HCT116 (cell line): Measurements from ENCODE around the gene CBX3. TPM values are rescaled to one million over a fixed set of nuclear protein-coding genes. Genes with fewer than 3 reads are reported as not detected.
A peak's percentile ranks its signal among the peaks of the same experiment; 100 is the strongest.

Source experiments
- ATAC-seq: fragments of 200-7000 bp; cut with Tn5 transposase; 2 replicates; pipeline ENCODE4 v1.9.1; 2020; ENCODE audit warnings: mild to moderate bottlenecking, moderate library complexity
- BruUV-seq: library from RNA; stranded (reverse); fragments of 400-500 nt; replicated peaks from 2 replicates; lab custom pipeline; 2021; lab: Mats Ljungman, UMichigan
- CTCF ChIA-PET: fragments of 300-600 bp; sonication (Branson Sonifier 250); formaldehyde crosslinking; loops from one replicate; lab custom pipeline; 2021; ENCODE audit warnings: antibody characterized with exemption; lab: Charles Lee
- POLR2A ChIA-PET: fragments of 300-600, 350-600 bp; sonication (Branson Sonifier 250); formaldehyde crosslinking; loops from one replicate; lab custom pipeline; 2021; ENCODE audit warnings: antibody characterized with exemption; lab: Charles Lee
- RAD21 ChIA-PET, 2 experiments: fragments of 300-600 bp; sonication (Branson Sonifier 250); formaldehyde crosslinking; loops; one replicate each; lab custom pipeline; 2023; ENCODE audit warnings: low total read pairs in 2 of 2; ENCODE audit not compliant: uncharacterized antibody in 2 of 2, unreplicated experiment in 2 of 2, low non-redundant PET in 1 of 2; lab: Charles Lee
- DNase-seq: peaks from one replicate; pipeline ENCODE4 v3.0.0-alpha.2; 2010; ENCODE audit warnings: low read depth, low spot score
- H2AFZ ChIP-seq: fragments of 200-600 bp; shearing (Covaris generic), sonication (generic); 2 replicates; pipeline ENCODE4 v1.6.1; 2017; ENCODE audit warnings: low read depth, mixed run types, mixed read lengths, antibody characterized with exemption, low read length; ENCODE audit not compliant: poor library complexity, severe bottlenecking
- H3K27ac ChIP-seq: 2 replicates; pipeline ENCODE4 v1.5.1; 2012; ENCODE audit warnings: low read depth, low read length
- H3K27me3 ChIP-seq: fragments of 200-600 bp; sonication (generic); 2 replicates; pipeline ENCODE4 v1.6.1; 2016; ENCODE audit warnings: mixed run types, low read length, mixed read lengths; ENCODE audit not compliant: insufficient read depth
- H3K36me3 ChIP-seq, 2 experiments: fragments of 200-500 bp in 1 of 2; fragments of 200-600 bp in 1 of 2; sonication (Bioruptor generic) in 1 of 2; sonication (generic) in 1 of 2; 2 replicates each; pipeline versions ENCODE4 v1.5.1 to v1.6.1; 2014 to 2016; ENCODE audit warnings: low read length in 2 of 2, inconsistent platforms in 1 of 2, mixed read lengths in 1 of 2, mixed run types in 1 of 2; ENCODE audit not compliant: insufficient read depth in 2 of 2, control insufficient read depth in 1 of 2
- H3K4me1 ChIP-seq, 2 experiments: fragments of 200-600 bp in 1 of 2; sonication (generic) in 1 of 2; 2 replicates each; pipeline versions ENCODE4 v1.5.1 to v1.6.1; 2012 to 2017; ENCODE audit warnings: low read length in 2 of 2, inconsistent platforms in 1 of 2, mild to moderate bottlenecking in 1 of 2, mixed read lengths in 1 of 2, mixed run types in 1 of 2, moderate library complexity in 1 of 2; ENCODE audit not compliant: insufficient read depth in 2 of 2, control insufficient read depth in 1 of 2
- H3K4me2 ChIP-seq: fragments of 200-600 bp; sonication (generic); 2 replicates; pipeline ENCODE4 v1.6.1; 2017; ENCODE audit warnings: mixed run types, low read length, mixed read lengths
- H3K4me3 ChIP-seq, 2 experiments: fragments of 200-600 bp in 1 of 2; sonication (generic) in 1 of 2; replicated peaks in 1 of 2; 2 replicates each; pipeline ENCODE4 v1.5.1; 2011 to 2016; ENCODE audit warnings: low read length in 2 of 2, control low read depth in 1 of 2, low read depth in 1 of 2, mild to moderate bottlenecking in 1 of 2, mixed read lengths in 1 of 2, mixed run types in 1 of 2
- H3K79me2 ChIP-seq: fragments of 200-600 bp; sonication (generic); 2 replicates; pipeline ENCODE4 v1.6.1; 2017; ENCODE audit warnings: mild to moderate bottlenecking, mixed run types, low read length, moderate library complexity, mixed read lengths; ENCODE audit not compliant: insufficient read depth
- H3K9ac ChIP-seq: fragments of 200-600 bp; sonication (generic); 2 replicates; pipeline ENCODE4 v1.6.1; 2016; ENCODE audit warnings: low read length, mixed read lengths
- H3K9me2 ChIP-seq: fragments of 200-600 bp; sonication (generic), shearing (Covaris generic); 2 replicates; pipeline ENCODE4 v1.6.1; 2017; ENCODE audit warnings: mixed run types, mild to moderate bottlenecking, moderate library complexity; ENCODE audit not compliant: insufficient read depth
- H3K9me3 ChIP-seq, 2 experiments: fragments of 200-500 bp in 1 of 2; fragments of 200-600 bp in 1 of 2; sonication (Bioruptor generic) in 1 of 2; sonication (generic) in 1 of 2; 2 replicates each; pipeline ENCODE4 v1.6.1; 2014 to 2017; ENCODE audit warnings: low read length in 2 of 2, mixed read lengths in 2 of 2, inconsistent platforms in 1 of 2, low read depth in 1 of 2, mild to moderate bottlenecking in 1 of 2, mixed run types in 1 of 2, moderate library complexity in 1 of 2; ENCODE audit not compliant: control insufficient read depth in 1 of 2, insufficient read depth in 1 of 2
- H4K20me1 ChIP-seq: fragments of 200-600 bp; sonication (generic), shearing (Covaris generic); 2 replicates; pipeline ENCODE4 v1.6.1; 2017; ENCODE audit warnings: mixed run types, mild to moderate bottlenecking, moderate library complexity; ENCODE audit not compliant: insufficient read depth
- CBX3 ChIP-seq: IDR thresholded peaks from 2 replicates; pipeline ENCODE4 v1.6.1; 2012; ENCODE audit warnings: low read depth
- POLR2AphosphoS5 ChIP-seq: IDR thresholded peaks from 2 replicates; pipeline ENCODE4 v1.6.1; 2011; ENCODE audit warnings: mild to moderate bottlenecking, low read depth, low read length, moderate library complexity
- SRF ChIP-seq: IDR thresholded peaks from 2 replicates; pipeline ENCODE4 v1.6.1; 2012; ENCODE audit warnings: low read depth
- ZBTB33 ChIP-seq: IDR thresholded peaks from 2 replicates; pipeline ENCODE4 v1.6.1; 2011; ENCODE audit warnings: mild to moderate bottlenecking, low read length, moderate library complexity; ENCODE audit not compliant: insufficient replicate concordance; ENCODE audit errors: extremely low read depth
- ZNF274 ChIP-seq: fragments of 200-500 bp; sonication (Bioruptor generic); IDR thresholded peaks from 2 replicates; pipeline ENCODE4 v1.6.1; 2014; ENCODE audit warnings: mild to moderate bottlenecking, low read depth, low read length, inconsistent platforms
- intact Hi-C: fragments of 100-400 bp; cut with micrococcal nuclease; formaldehyde crosslinking; loops from 2 replicates; pipeline ENCODE4 v1.10.0; 2022
- total RNA-seq: library from RNA; stranded (reverse); gene quantifications from one replicate; pipeline ENCODE4 v1.2.1, GENCODE V29; 2021; ENCODE audit not compliant: unreplicated experiment

Gene CBX3
- total RNA-seq, 1 experiment from 2014 or later = 274 TPM

- H4K20me1 ChIP-seq = peaks cover 67% of the 10 kb centered on the region; the same call in 1 of the 2 replicates
- POLR2A ChIA-PET = interaction anchor here (0.7 to 0.8 kb wide), 2 partner anchors 10 to 117 kb away, joined by 3 to 4 read pairs; no protein-coding TSS in a partner anchor
- no TSS peak for BruUV-seq
- no peaks in the 10 kb centered on the region for H3K9me2 ChIP-seq
- H3K9me3 ChIP-seq = no peaks in the 10 kb centered on the region
- RAD21 ChIA-PET = no interaction called here
- no peak overlapping the region for H3K4me2 ChIP-seq
- H3K4me3 ChIP-seq = no peak overlapping the region
- H3K9ac ChIP-seq = no peak overlapping the region
- intact Hi-C loops = loop anchor here (10.0 kb wide), 1 partner anchor 67 kb away; no protein-coding TSS in a partner anchor
- DNase-seq (no peak), ATAC-seq (no peak)
- H3K27ac ChIP-seq = no peak overlapping the region
- peaks cover 61 to 79% of the 10 kb centered on the region in 2 experiments for H3K36me3 ChIP-seq
- peaks cover 83% of the 10 kb centered on the region for H3K79me2 ChIP-seq
- TF ChIP-seq ZNF274 = no peak
- TF ChIP-seq CBX3 = no peak
- TF ChIP-seq ZBTB33 = no peak
- no peak for TF ChIP-seq SRF
- TF ChIP-seq POLR2AphosphoS5 = 0 out of 2 replicates have a peak, but pooled peaks have one; percentile 12
- CTCF ChIA-PET = no interaction called here
- H3K27me3 ChIP-seq = no peaks in the 10 kb centered on the region
- H3K4me1 ChIP-seq = peaks cover 10 to 14% of the 10 kb centered on the region in 2 experiments
- no peak overlapping the region for H2AFZ ChIP-seq
Observed at GRCh38 chr7:26208040-26208439, 6.5 kb downstream of the CBX3 start.
